Measurements from ENCODE around the gene LYPD6.

DNA sequence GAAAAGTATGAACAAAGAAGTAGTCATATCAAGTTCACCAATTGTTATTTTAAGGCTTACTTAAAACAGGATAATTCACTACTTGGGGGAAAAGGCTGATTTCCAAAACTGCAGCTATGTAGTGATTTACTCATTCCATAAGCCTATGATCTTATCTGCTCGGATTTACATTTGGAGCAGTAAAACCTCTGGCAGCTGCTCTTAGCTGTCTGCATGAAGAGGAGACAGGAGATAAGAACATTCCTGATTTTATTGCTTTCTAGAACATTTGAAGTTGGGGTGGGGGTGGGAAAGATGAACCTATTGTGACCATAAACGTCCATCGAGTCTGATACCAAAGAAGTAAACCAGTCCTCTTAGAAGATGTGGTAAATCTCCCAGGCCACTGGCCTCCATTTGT is 136.2 kb downstream of the LYPD6 start:
- TF ChIP-seq, protein P1, sequence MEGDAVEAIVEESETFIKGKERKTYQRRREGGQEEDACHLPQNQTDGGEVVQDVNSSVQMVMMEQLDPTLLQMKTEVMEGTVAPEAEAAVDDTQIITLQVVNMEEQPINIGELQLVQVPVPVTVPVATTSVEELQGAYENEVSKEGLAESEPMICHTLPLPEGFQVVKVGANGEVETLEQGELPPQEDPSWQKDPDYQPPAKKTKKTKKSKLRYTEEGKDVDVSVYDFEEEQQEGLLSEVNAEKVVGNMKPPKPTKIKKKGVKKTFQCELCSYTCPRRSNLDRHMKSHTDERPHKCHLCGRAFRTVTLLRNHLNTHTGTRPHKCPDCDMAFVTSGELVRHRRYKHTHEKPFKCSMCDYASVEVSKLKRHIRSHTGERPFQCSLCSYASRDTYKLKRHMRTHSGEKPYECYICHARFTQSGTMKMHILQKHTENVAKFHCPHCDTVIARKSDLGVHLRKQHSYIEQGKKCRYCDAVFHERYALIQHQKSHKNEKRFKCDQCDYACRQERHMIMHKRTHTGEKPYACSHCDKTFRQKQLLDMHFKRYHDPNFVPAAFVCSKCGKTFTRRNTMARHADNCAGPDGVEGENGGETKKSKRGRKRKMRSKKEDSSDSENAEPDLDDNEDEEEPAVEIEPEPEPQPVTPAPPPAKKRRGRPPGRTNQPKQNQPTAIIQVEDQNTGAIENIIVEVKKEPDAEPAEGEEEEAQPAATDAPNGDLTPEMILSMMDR (conservative IDR thresholded peaks at IDR 0.05; ENCODE audit: low read depth, low read length): no peak
- no peak for TF ChIP-seq EZH2 (IDR thresholded peaks at IDR 0.05; ENCODE audit: borderline replicate concordance, low read depth, low read length, poor library complexity, severe bottlenecking)
